Hematopoietic multipotent progenitor cell treated with erythropoietin and hydrocortisone succinate and interleukin-3 and kit ligand, for 17 days (in vitro differentiated cells): ENCODE data around the gene LTC4S.
A peak's percentile ranks its signal among the peaks of the same experiment; 100 is the strongest.

ENCODE experiments used
- DNase-seq: peaks from one replicate; pipeline ENCODE4 v3.0.0-alpha.2; 2015; ENCODE audit warnings: low spot score

Gene LTC4S

GRCh38 chr5:179812135-179812825, 18.5 kb downstream of the LTC4S start:
- DNase-seq: no peak

GRCh38 chr5:179812997-179813607, 19.3 kb downstream of the LTC4S start:
- no peak for DNase-seq

- DNase-seq: no peak
These were observed 20.3 kb downstream of the LTC4S start for GRCh38 chr5:179814090-179814489.

GRCh38 chr5:179815491-179816249, 21.9 kb downstream of the LTC4S start:
- no peak for DNase-seq

GRCh38 chr5:179816401-179816795, 22.6 kb downstream of the LTC4S start:
- DNase-seq: no peak

- DNase-seq: peak; percentile 23
These were observed 23.1 kb downstream of the LTC4S start for GRCh38 chr5:179816796-179817469.

GRCh38 chr5:179817470-179817840, 23.7 kb downstream of the LTC4S start:
- DNase-seq: no peak

- DNase-seq: peak; percentile 27
These were observed 24.3 kb downstream of the LTC4S start for GRCh38 chr5:179817890-179818745.

GRCh38 chr5:179818746-179819295, 25.0 kb downstream of the LTC4S start:
- peak; percentile 82 for DNase-seq

GRCh38 chr5:179819296-179820126, 25.7 kb downstream of the LTC4S start:
- peak; percentile 70 for DNase-seq

- no peak for DNase-seq
These were observed 26.3 kb downstream of the LTC4S start for GRCh38 chr5:179820127-179820482.

- DNase-seq: peak; percentile 87
These were observed 26.9 kb downstream of the LTC4S start, which contains the start of gene SQSTM1 for GRCh38 chr5:179820483-179821297. Gene SQSTM1, plus strand, starts transcription at chr5:179820905. Its CDS starts 32 bp downstream, at chr5:179820937.

- DNase-seq: peak; percentile 95
These were observed 27.7 kb downstream of the LTC4S start for GRCh38 chr5:179821298-179822058.

- DNase-seq: no peak
These were observed 28.3 kb downstream of the LTC4S start for GRCh38 chr5:179822059-179822432.

- DNase-seq: peak; percentile 43
These were observed 28.7 kb downstream of the LTC4S start for GRCh38 chr5:179822444-179822990.

GRCh38 chr5:179823937-179824744, 30.4 kb downstream of the LTC4S start:
- peak; percentile 9 for DNase-seq

- no peak for DNase-seq
These were observed 30.9 kb downstream of the LTC4S start for GRCh38 chr5:179824745-179825112.
